HEK293 (cell line): ENCODE data around the gene LDLRAD4.

Experiments
- YY1 ChIP-seq: fragments of 450-650 bp; formaldehyde crosslinking; IDR thresholded peaks from 2 replicates; pipeline ENCODE4 v1.5.1; 2018; ENCODE audit warnings: missing biosample characterization, missing genetic modification characterization
- ZBTB11 ChIP-seq: fragments of 450-650 bp; formaldehyde crosslinking; conservative IDR thresholded peaks from 2 replicates; pipeline ENCODE4 v1.5.1; 2016; ENCODE audit warnings: low read depth, missing biosample characterization, missing genetic modification characterization
- ZBTB20 ChIP-seq: fragments of 450-650 bp; formaldehyde crosslinking; IDR thresholded peaks from 2 replicates; pipeline ENCODE4 v1.5.1; 2016; ENCODE audit warnings: missing biosample characterization, missing genetic modification characterization
- ZBTB21 ChIP-seq: fragments of 450-650 bp; formaldehyde crosslinking; IDR thresholded peaks from 2 replicates; pipeline ENCODE4 v1.5.1; 2017; ENCODE audit warnings: missing biosample characterization, missing genetic modification characterization
- ZNF146 ChIP-seq: fragments of 450-650 bp; formaldehyde crosslinking; IDR thresholded peaks from 2 replicates; pipeline ENCODE4 v1.5.1; 2016; ENCODE audit warnings: missing biosample characterization, missing genetic modification characterization
- ZNF184 ChIP-seq: fragments of 450-650 bp; IDR thresholded peaks from 2 replicates; pipeline ENCODE4 v1.5.1; 2018; ENCODE audit warnings: missing biosample characterization, mild to moderate bottlenecking, missing genetic modification characterization
- ZNF585B ChIP-seq: fragments of 450-650 bp; formaldehyde crosslinking; IDR thresholded peaks from 2 replicates; pipeline ENCODE4 v1.5.1; 2016; ENCODE audit warnings: missing biosample characterization, missing genetic modification characterization
- ZNF629 ChIP-seq: fragments of 450-650 bp; formaldehyde crosslinking; IDR thresholded peaks from 2 replicates; pipeline ENCODE4 v1.5.1; 2017; ENCODE audit warnings: missing biosample characterization, missing genetic modification characterization
- ZNF660 ChIP-seq: fragments of 450-650 bp; IDR thresholded peaks from 2 replicates; pipeline ENCODE4 v1.5.1; 2018; ENCODE audit warnings: missing biosample characterization, mild to moderate bottlenecking, missing genetic modification characterization
- ZNF664 ChIP-seq: fragments of 450-650 bp; formaldehyde crosslinking; IDR thresholded peaks from 2 replicates; pipeline ENCODE4 v1.5.1; 2016; ENCODE audit warnings: missing biosample characterization, missing genetic modification characterization
- ZNF830 ChIP-seq: fragments of 450-650 bp; IDR thresholded peaks from 2 replicates; pipeline ENCODE4 v1.5.0; 2018; ENCODE audit warnings: missing biosample characterization, missing genetic modification characterization, low read depth, mild to moderate bottlenecking, moderate library complexity
- TF ChIP-seq, protein P1 (sequence below): fragments of 450-650 bp; formaldehyde crosslinking; IDR thresholded peaks from 2 replicates; pipeline ENCODE4 v1.5.1; 2016; ENCODE audit warnings: missing biosample characterization, missing genetic modification characterization
- TF ChIP-seq, protein P2 (sequence below): fragments of 450-650 bp; formaldehyde crosslinking; IDR thresholded peaks from 2 replicates; pipeline ENCODE4 v1.5.1; 2016; ENCODE audit warnings: missing biosample characterization, missing genetic modification characterization
- TF ChIP-seq, protein P3 (sequence below): fragments of 450-650 bp; formaldehyde crosslinking; IDR thresholded peaks from 2 replicates; pipeline ENCODE4 v1.5.1; 2016; ENCODE audit warnings: missing biosample characterization, missing genetic modification characterization

- TF ChIP-seq ZNF629 (no peak), ZNF660 (no peak), ZNF830 (tag by site-specific recombination) (no peak), ZNF585B (tag by site-specific recombination) (no peak), ZBTB20 (no peak), ZNF146 (tag by site-specific recombination) (no peak), ZNF664 (no peak), YY1 (tag by site-specific recombination) (no peak), ZNF184 (tag by site-specific recombination) (no peak), ZBTB21 (tag by site-specific recombination) (no peak), ZBTB11 (no peak)
- TF ChIP-seq, protein P1, sequence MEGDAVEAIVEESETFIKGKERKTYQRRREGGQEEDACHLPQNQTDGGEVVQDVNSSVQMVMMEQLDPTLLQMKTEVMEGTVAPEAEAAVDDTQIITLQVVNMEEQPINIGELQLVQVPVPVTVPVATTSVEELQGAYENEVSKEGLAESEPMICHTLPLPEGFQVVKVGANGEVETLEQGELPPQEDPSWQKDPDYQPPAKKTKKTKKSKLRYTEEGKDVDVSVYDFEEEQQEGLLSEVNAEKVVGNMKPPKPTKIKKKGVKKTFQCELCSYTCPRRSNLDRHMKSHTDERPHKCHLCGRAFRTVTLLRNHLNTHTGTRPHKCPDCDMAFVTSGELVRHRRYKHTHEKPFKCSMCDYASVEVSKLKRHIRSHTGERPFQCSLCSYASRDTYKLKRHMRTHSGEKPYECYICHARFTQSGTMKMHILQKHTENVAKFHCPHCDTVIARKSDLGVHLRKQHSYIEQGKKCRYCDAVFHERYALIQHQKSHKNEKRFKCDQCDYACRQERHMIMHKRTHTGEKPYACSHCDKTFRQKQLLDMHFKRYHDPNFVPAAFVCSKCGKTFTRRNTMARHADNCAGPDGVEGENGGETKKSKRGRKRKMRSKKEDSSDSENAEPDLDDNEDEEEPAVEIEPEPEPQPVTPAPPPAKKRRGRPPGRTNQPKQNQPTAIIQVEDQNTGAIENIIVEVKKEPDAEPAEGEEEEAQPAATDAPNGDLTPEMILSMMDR (tag by site-specific recombination): no peak
- TF ChIP-seq, protein P2, sequence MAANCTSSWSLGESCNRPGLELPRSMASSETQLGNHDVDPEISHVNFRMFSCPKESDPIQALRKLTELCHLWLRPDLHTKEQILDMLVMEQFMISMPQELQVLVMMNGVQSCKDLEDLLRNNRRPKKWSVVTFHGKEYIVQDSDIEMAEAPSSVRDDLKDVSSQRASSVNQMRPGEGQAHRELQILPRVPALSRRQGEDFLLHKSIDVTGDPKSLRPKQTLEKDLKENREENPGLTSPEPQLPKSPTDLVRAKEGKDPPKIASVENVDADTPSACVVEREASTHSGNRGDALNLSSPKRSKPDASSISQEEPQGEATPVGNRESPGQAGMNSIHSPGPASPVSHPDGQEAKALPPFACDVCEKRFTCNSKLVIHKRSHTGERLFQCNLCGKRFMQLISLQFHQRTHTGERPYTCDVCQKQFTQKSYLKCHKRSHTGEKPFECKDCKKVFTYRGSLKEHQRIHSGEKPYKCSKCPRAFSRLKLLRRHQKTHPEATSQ (tag by site-specific recombination): no peak
- TF ChIP-seq, protein P3, sequence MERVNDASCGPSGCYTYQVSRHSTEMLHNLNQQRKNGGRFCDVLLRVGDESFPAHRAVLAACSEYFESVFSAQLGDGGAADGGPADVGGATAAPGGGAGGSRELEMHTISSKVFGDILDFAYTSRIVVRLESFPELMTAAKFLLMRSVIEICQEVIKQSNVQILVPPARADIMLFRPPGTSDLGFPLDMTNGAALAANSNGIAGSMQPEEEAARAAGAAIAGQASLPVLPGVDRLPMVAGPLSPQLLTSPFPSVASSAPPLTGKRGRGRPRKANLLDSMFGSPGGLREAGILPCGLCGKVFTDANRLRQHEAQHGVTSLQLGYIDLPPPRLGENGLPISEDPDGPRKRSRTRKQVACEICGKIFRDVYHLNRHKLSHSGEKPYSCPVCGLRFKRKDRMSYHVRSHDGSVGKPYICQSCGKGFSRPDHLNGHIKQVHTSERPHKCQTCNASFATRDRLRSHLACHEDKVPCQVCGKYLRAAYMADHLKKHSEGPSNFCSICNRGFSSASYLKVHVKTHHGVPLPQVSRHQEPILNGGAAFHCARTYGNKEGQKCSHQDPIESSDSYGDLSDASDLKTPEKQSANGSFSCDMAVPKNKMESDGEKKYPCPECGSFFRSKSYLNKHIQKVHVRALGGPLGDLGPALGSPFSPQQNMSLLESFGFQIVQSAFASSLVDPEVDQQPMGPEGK (tag by site-specific recombination): no peak
Measured at GRCh38 chr18:13545955-13546354, 327.4 kb downstream of the LDLRAD4 start.
